Psoas muscle (tissue), 8 donors: ENCODE results near the gene KHDC4. TPM values are rescaled to one million over a fixed set of nuclear protein-coding genes. Genes with fewer than 3 reads are reported as not detected.

Experiments
- ATAC-seq, 4 donors: fragments of 200-7000 bp; cut with Tn5 transposase; one replicate each; pipeline ENCODE4 v1.9.1; 2020; ENCODE audit warnings: moderate library complexity in 3 of 4, mild to moderate bottlenecking in 2 of 4
- DNase-seq, 2 donors: peaks; one replicate each; pipeline ENCODE4 v3.0.0-alpha.2; 2020
- H3K27ac ChIP-seq: fragments of 200-600 bp; one replicate; pipeline ENCODE4 v1.8.0; 2022
- H3K27me3 ChIP-seq, 3 donors: fragments of 200-600 bp in 1 of 3; one replicate each; pipeline versions ENCODE4 v1.6.1 to v1.8.0; 2013 to 2022; ENCODE audit warnings: low read length in 2 of 3, mild to moderate bottlenecking in 2 of 3, moderate library complexity in 1 of 3; ENCODE audit not compliant: insufficient read depth in 3 of 3
- H3K36me3 ChIP-seq, 2 donors: fragments of 200-600 bp in 1 of 2; one replicate each; pipeline versions ENCODE4 v1.6.1 to v1.8.0; 2013 to 2022; ENCODE audit warnings: low read depth in 1 of 2, mild to moderate bottlenecking in 1 of 2, moderate library complexity in 1 of 2; ENCODE audit not compliant: insufficient read depth in 1 of 2
- H3K4me1 ChIP-seq: fragments of 200-600 bp; one replicate; pipeline ENCODE4 v1.8.0; 2022
- H3K4me3 ChIP-seq: fragments of 200-600 bp; one replicate; pipeline ENCODE4 v1.8.0; 2022; ENCODE audit warnings: mild to moderate bottlenecking
- H3K9me3 ChIP-seq: fragments of 200-600 bp; one replicate; pipeline ENCODE4 v1.8.0; 2022
- CTCF ChIP-seq: fragments of 200-600 bp; IDR thresholded peaks from one replicate; pipeline ENCODE4 v1.8.0; 2022; ENCODE audit warnings: antibody characterized with exemption
- WGBS, 3 donors: extraction: QIAGEN DNeasy Blood & Tissue Kit; methylation state at CpG; one replicate each; pipeline versions ENCODE4 v1.1.6 to v1.1.7; 2013; 5-methylcytosine and 5-hydroxymethylcytosine counted together
- intact Hi-C, 2 donors: fragments of 100-400 bp; cut with DNase I; formaldehyde crosslinking; loops; one replicate each; pipeline versions ENCODE4 v1.11.0 to v1.14.2; 2022
- polyA plus RNA-seq, 3 donors: library from polyadenylated mRNA; stranded (reverse); fragments of 200-250 nt; gene quantifications; one replicate each; pipeline ENCODE4 v1.2.3, GENCODE V29; 2013
- total RNA-seq, 4 donors: library from RNA; stranded (reverse); fragmentation: NEBNext Ultra II Directional in 2 of 4; extraction: Animal tissue kit (Norgen Biotek cat#: 25700) in 2 of 4; gene quantifications; one replicate each; pipeline versions ENCODE4 v1.2.1 to v1.2.4, GENCODE V29; 2021 to 2023
- donor health status: healthy with polysubstance abuse.
- donor health status: DM: no; HTN: no; CAD: no; lungs with moderate emphysema.
- donor health status: Bipolar disorder and iron deficiency.
- donor health status: healthy.
- donor health status: DM: yes; HTN: yes; CAD: no.
- donor health status: DM: no; HTN: no; CAD: no.
- donor health status: DM: no; HTN: no; CAD: no.
- donor health status: DM: yes; HTN: yes; CAD: no.

Gene KHDC4
- total and polyA plus RNA-seq, 7 donors = 11.0 to 33.1 (median 20.7) TPM

GRCh38 chr1:155950829-155951228 is 16.6 kb upstream of the KHDC4 start:
- H3K36me3 ChIP-seq = peaks cover 15 to 99% of the 10 kb centered on the region in 2 donors
- intact Hi-C loops = no loop called here
- 94 to 96% (median 94%) methylated on average over 27 of the region's 27 CpGs for WGBS, 3 donors
- H3K4me1 ChIP-seq = peaks cover 9% of the 10 kb centered on the region
- H3K4me3 ChIP-seq = no peak overlapping the region
- H3K9me3 ChIP-seq = no peaks in the 10 kb centered on the region
- H3K27me3 ChIP-seq = no peaks in the 10 kb centered on the region
- TF ChIP-seq CTCF = no peak
- DNase-seq = no peak
- no peak overlapping the region for H3K27ac ChIP-seq
- peak in 3 of 4 donors; percentile 10 to 19 (median 12) for ATAC-seq

- intact Hi-C loops = no loop called here
- peaks cover 15% of the 10 kb centered on the region for H3K4me1 ChIP-seq
- no peak overlapping the region for H3K4me3 ChIP-seq
- ATAC-seq (no peak), DNase-seq (no peak)
- no peaks in the 10 kb centered on the region for H3K27me3 ChIP-seq
- peaks cover 13 to 69% of the 10 kb centered on the region in 2 donors for H3K36me3 ChIP-seq
- H3K9me3 ChIP-seq = no peaks in the 10 kb centered on the region
- TF ChIP-seq CTCF = no peak
- no peak overlapping the region for H3K27ac ChIP-seq
- WGBS, 3 donors = 74 to 89% (median 81%) methylated on average over 8 of the region's 8 CpGs
Measured at GRCh38 chr1:155947741-155948140, 13.5 kb upstream of the KHDC4 start.

- Histone ChIP-seq H3K27ac (no peak overlapping the region), H3K4me1 (peaks cover 10% of the 10 kb centered on the region), H3K9me3 (no peaks in the 10 kb centered on the region), H3K4me3 (no peak overlapping the region), H3K36me3 (peaks cover 13 to 65% of the 10 kb centered on the region in 2 donors), H3K27me3 (no peaks in the 10 kb centered on the region)
- intact Hi-C loops = no loop called here
- ATAC-seq = no peak
- WGBS, 3 donors = 55 to 57% (median 57%) methylated on average over 4 of the region's 4 CpGs
- DNase-seq = no peak
- no peak for TF ChIP-seq CTCF
Measured at GRCh38 chr1:155947292-155947691, 13.1 kb upstream of the KHDC4 start.

- no peak for TF ChIP-seq CTCF
- ATAC-seq (no peak), DNase-seq (no peak)
- Histone ChIP-seq H3K4me1 (peaks cover 7% of the 10 kb centered on the region), H3K4me3 (no peak overlapping the region), H3K27me3 (no peaks in the 10 kb centered on the region), H3K9me3 (no peaks in the 10 kb centered on the region), H3K36me3 (peaks cover 13 to 59% of the 10 kb centered on the region in 2 donors), H3K27ac (no peak overlapping the region)
- 69 to 84% (median 76%) methylated on average over 8 of the region's 8 CpGs for WGBS, 3 donors
- intact Hi-C loops = no loop called here
Measured at GRCh38 chr1:155946633-155947219, 12.5 kb upstream of the KHDC4 start.

- WGBS, 3 donors = 42 to 45% (median 45%) methylated on average over 6 of the region's 6 CpGs
- Histone ChIP-seq H3K4me3 (no peak overlapping the region), H3K36me3 (peaks cover 3 to 36% of the 10 kb centered on the region in 2 donors), H3K27me3 (no peaks in the 10 kb centered on the region), H3K4me1 (peaks cover 18% of the 10 kb centered on the region), H3K9me3 (no peaks in the 10 kb centered on the region), H3K27ac (no peak overlapping the region)
- intact Hi-C loops = no loop called here
- TF ChIP-seq CTCF = no peak
- no peak for DNase-seq
- no peak for ATAC-seq
Measured at GRCh38 chr1:155944444-155944799, 10.2 kb upstream of the KHDC4 start.
